Kidney (tissue), 14 donors: Measurements from ENCODE around the gene SDF4. TPM values are rescaled to one million over a fixed set of nuclear protein-coding genes. Genes with fewer than 3 reads are reported as not detected.
A peak's percentile ranks its signal among the peaks of the same experiment; 100 is the strongest.

Experiments used
- DNase-seq, 5 donors: peaks; one replicate each; pipeline ENCODE4 v3.0.0-alpha.2; 2013 to 2020
- FAIRE-seq: peaks from 2 replicates; lab custom pipeline; 2012; peaks lifted over from hg19 to GRCh38; lab: Jason Lieb, UNC
- H3K27ac ChIP-seq, 2 donors: one replicate each; pipeline ENCODE4 v1.7.0; 2013; ENCODE audit warnings: low read depth in 2 of 2, low read length in 2 of 2, inconsistent platforms in 1 of 2
- H3K27me3 ChIP-seq: one replicate; pipeline ENCODE4 v1.7.1; 2013; ENCODE audit warnings: low read length, inconsistent platforms; ENCODE audit not compliant: control insufficient read depth, insufficient read depth
- H3K36me3 ChIP-seq, 3 donors: one replicate each; pipeline versions ENCODE4 v1.7.0 to v1.7.1; 2013; ENCODE audit warnings: low read length in 3 of 3, control low read depth in 1 of 3, inconsistent platforms in 1 of 3; ENCODE audit not compliant: insufficient read depth in 3 of 3, control insufficient read depth in 2 of 3
- H3K4me1 ChIP-seq, 3 donors: one replicate each; pipeline versions ENCODE4 v1.7.0 to v1.7.1; 2013; ENCODE audit warnings: low read length in 3 of 3, inconsistent platforms in 1 of 3, low read depth in 1 of 3; ENCODE audit not compliant: control insufficient read depth in 2 of 3, insufficient read depth in 2 of 3
- H3K4me3 ChIP-seq, 3 donors: one replicate each; pipeline versions ENCODE4 v1.7.0 to v1.8.1; 2013; ENCODE audit warnings: low read length in 3 of 3, control low read depth in 1 of 3, inconsistent platforms in 1 of 3
- H3K9ac ChIP-seq, 3 donors: one replicate each; pipeline versions ENCODE4 v1.7.0 to v1.7.1; 2013; ENCODE audit warnings: low read length in 3 of 3, control low read depth in 1 of 3, inconsistent platforms in 1 of 3
- H3K9me3 ChIP-seq, 3 donors: one replicate each; pipeline versions ENCODE4 v1.7.0 to v1.7.1; 2013; ENCODE audit warnings: low read length in 3 of 3, control low read depth in 1 of 3, inconsistent platforms in 1 of 3; ENCODE audit not compliant: control insufficient read depth in 2 of 3, insufficient read depth in 1 of 3
- CTCF ChIP-seq: IDR thresholded peaks from 3 replicates; pipeline ENCODE4 v1.5.1; 2012; ENCODE audit warnings: mild to moderate bottlenecking, moderate library complexity, borderline replicate concordance; ENCODE audit not compliant: insufficient read depth; ENCODE audit errors: extremely low read depth
- intact Hi-C: fragments of 100-400 bp; cut with DNase I; formaldehyde crosslinking; loops from one replicate; pipeline ENCODE4 v1.11.1; 2022
- polyA plus RNA-seq: library from polyadenylated mRNA; stranded (reverse); fragments of 350-450 nt; fragmentation: Illumina TruSeq; extraction: RNeasy Lipid Tissue Mini Kit (QIAGEN cat#74804); gene quantifications from one replicate; pipeline ENCODE4 v1.2.3, GENCODE V29; 2014; ENCODE audit warnings: low read depth, low replicate concordance; ENCODE audit not compliant: insufficient read depth
- total RNA-seq: library from RNA; stranded (reverse); fragmentation: NEBNext Ultra II Directional; extraction: Animal tissue kit (Norgen Biotek cat#: 25700); gene quantifications from one replicate; pipeline ENCODE4 v1.2.1, GENCODE V29; 2021
- donor health status: control.
- donor health status: control.
- donor health status: control.
- donor health status: control.
- donor health status: control.
- donor health status: DM: yes; HTN: yes; CAD: no.
- donor health status: Normal renal cell carcinoma (clear cell type).

SDF4 gene
- total and polyA plus RNA-seq, 2 donors from 2014 or later, result 143 to 160 TPM

DNA sequence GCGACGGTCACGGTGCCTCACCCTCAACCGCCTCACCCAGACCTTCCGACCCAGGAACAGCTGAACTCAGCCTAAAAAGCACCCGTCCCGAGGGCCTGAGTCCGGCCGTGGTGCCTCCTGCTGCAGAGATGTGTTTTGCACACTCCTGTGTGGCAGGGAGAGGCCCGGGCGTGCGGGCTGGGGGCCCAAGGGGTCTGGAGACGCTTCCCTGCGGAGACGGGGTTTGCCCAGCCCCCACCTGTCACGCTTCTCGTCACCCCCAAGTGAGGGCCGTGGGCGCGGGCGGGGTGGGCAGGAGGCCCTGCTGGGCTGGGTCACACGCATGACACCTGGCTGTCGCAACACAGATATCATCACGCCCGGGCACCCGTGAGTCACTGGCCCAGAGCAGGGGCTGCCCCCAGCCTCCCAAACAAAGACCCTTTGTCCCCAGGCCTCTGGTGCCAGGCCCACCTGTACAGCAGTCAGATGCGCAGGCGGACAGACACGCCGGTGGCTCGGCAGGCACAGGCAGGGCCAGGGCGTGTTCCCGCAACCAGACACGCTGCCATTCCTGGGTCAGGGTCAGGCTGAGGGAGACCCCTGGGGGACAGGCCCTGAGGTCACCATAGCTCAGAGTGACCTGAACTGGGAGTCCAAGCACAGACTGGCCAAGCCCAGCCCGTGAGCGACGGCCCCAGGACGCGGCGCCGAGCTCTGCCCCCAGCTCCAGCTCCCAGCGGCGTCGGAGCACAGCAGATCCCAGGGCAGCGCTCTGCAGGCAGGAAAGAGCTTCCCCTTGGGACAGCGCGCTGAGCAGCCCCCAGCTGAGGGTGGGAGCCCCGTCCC, 6.3 kb upstream of the SDF4 start:
- no peak overlapping the region for H3K9ac ChIP-seq
- peaks cover 0 to 2% (median 0%) of the 10 kb centered on the region in 3 donors for H3K4me1 ChIP-seq
- H3K27ac ChIP-seq, result no peak overlapping the region
- no peak for TF ChIP-seq CTCF
- H3K4me3 ChIP-seq, result no peak overlapping the region
- DNase-seq (peak in 4 of 5 donors; percentile 41 to 79 (median 50)), FAIRE-seq (no peak)
- intact Hi-C loops, result loop anchor here (10.0 kb wide), 1 partner anchor 113 kb away; no protein-coding TSS in a partner anchor
- no peaks in the 10 kb centered on the region for H3K27me3 ChIP-seq
- H3K9me3 ChIP-seq, result no peaks in the 10 kb centered on the region
- no peaks in the 10 kb centered on the region for H3K36me3 ChIP-seq

DNA sequence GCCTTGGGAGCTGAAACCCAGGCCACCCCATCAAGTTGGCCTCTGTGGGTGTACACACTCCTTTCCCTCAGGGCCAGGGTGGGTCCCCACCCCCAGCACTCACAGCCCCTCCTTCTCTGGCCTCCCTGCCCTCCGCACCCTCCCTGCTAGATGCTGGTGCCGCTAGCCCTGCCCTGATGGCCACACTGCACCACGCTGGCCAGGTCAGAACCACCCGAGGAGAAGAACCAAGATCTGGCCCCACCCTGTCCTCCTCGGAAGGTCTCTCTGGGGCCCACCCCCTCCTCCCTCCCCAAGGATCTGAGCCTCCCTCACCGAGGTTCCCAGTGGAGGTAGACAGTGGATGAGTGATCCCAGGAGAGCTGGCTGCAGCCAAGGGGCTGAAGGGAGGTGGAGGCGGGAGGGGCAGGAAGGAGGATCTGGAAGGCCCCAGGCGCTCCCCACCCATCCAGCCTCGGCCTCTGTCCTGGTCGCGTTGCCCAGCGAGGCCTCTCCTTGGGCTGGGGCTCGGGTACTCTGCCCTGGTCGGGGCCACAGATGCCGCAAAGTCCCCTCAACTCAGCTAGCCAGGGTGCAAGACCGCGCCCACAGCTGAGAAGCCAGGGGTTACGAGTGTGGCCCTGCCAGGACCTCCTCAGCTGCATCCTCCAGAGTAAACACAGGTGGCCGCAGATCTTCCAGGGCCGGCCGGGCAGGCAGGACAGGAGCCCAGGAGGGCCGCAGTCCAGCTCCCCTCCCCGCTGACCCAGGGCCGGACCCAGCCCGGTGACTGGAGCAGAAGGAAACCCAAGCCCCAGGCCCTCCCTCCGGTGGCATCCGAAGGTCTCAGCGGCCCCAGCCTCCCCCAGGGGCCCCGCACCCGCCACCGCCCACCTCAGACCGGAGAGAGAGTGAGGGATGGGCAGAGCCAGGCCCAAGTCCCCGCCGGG, 5.4 kb upstream of the SDF4 start:
- peaks cover 0 to 9% (median 0%) of the 10 kb centered on the region in 3 donors for H3K4me1 ChIP-seq
- DNase-seq, result peak in 4 of 5 donors; percentile 46 to 75 (median 48)
- no peaks in the 10 kb centered on the region for H3K27me3 ChIP-seq
- no peak overlapping the region for H3K27ac ChIP-seq
- H3K9me3 ChIP-seq, result no peaks in the 10 kb centered on the region
- no peak overlapping the region for H3K4me3 ChIP-seq
- H3K36me3 ChIP-seq, result no peaks in the 10 kb centered on the region
- no peak overlapping the region for H3K9ac ChIP-seq
- no peak for FAIRE-seq
- no peak for TF ChIP-seq CTCF
- intact Hi-C loops, result loop anchor here (10.0 kb wide), 1 partner anchor 112 kb away; no protein-coding TSS in a partner anchor

GRCh38 chr1:1236176-1236763, 4.5 kb upstream of the SDF4 start:
- Histone ChIP-seq H3K27me3 (no peaks in the 10 kb centered on the region), H3K4me3 (no peak overlapping the region), H3K9ac (no peak overlapping the region), H3K27ac (no peak overlapping the region), H3K9me3 (no peaks in the 10 kb centered on the region), H3K36me3 (no peaks in the 10 kb centered on the region), H3K4me1 (peaks cover 0 to 9% (median 0%) of the 10 kb centered on the region in 3 donors)
- no peak for TF ChIP-seq CTCF
- no peak for DNase-seq
- FAIRE-seq, result no peak
- intact Hi-C loops, result loop anchor here (10.0 kb wide), 1 partner anchor 111 kb away; no protein-coding TSS in a partner anchor
